K562 (cell line): Measurements from ENCODE around the gene SPIN1. TPM values are rescaled to one million over a fixed set of nuclear protein-coding genes. Genes with fewer than 3 reads are reported as not detected.

Experiments used
- ARID3B ChIP-seq: fragments of 250-450 bp; sonication (Bioruptor Pico); IDR thresholded peaks from 2 replicates; pipeline ENCODE4 v1.4.0; 2020; ENCODE audit warnings: borderline replicate concordance
- CHD7 ChIP-seq: fragments of 200-600 bp; sonication (generic); IDR thresholded peaks from one replicate; pipeline ENCODE4 v1.6.1; 2012; ENCODE audit warnings: mild to moderate bottlenecking, low read depth, low read length, inconsistent platforms
- NKRF ChIP-seq: fragments of 450-650 bp; IDR thresholded peaks from 2 replicates; pipeline ENCODE4 v1.6.1; 2016; ENCODE audit warnings: borderline replicate concordance
- polyA plus RNA-seq, 8 experiments: library from polyadenylated mRNA; depleted of rRNA in 4 of 8; stranded (reverse) in 5 of 8; unstranded in 3 of 8; fragments of >200 nt; fragmentation: Nextera tagmentation in 2 of 8; fragmentation: Illumina TruSeq in 1 of 8; extraction: Ambion mirVana in 2 of 8; extraction: Trizol in 1 of 8; gene quantifications; 2 replicates each; pipeline versions ENCODE4 v1.2.1 to v1.2.3, GENCODE V29; 2011 to 2014; ENCODE audit warnings: inconsistent platforms in 1 of 8, missing spikeins in 1 of 8
- total RNA-seq, 7 experiments: library from RNA; depleted of rRNA in 6 of 7; stranded (reverse); fragments of >200 nt in 6 of 7; fragmentation: Illumina TruSeq in 2 of 7; extraction: Trizol in 2 of 7; gene quantifications; 2 replicates each; pipeline versions ENCODE4 v1.2.1 to v1.2.3, GENCODE V29; 2011 to 2021; ENCODE audit warnings: low replicate concordance in 1 of 7

The SPIN1 gene
- total and polyA plus RNA-seq, 9 of the 15 experiments (the other 6 are each of a cell fraction or from before 2014, with no cell fraction given): 7.4 to 25.7 (median 15.6) TPM

- TF ChIP-seq CHD7 (no peak), ARID3B (CRISPR knock-in tag) (no peak), NKRF (no peak)
Measured at GRCh38 chr9:88373045-88373444, 15.2 kb upstream of the SPIN1 start (continued).
